HL-60 (cell line): ENCODE results near the gene EIF2AK3.

Source experiments
- CTCF ChIP-seq: IDR thresholded peaks from one replicate; pipeline ENCODE4 v1.5.1; 2011; ENCODE audit warnings: low read length, control low read depth, inconsistent platforms; ENCODE audit not compliant: insufficient read depth
- POLR2AphosphoS5 ChIP-seq: IDR thresholded peaks from 2 replicates; pipeline ENCODE4 v1.6.1; 2012; ENCODE audit warnings: low read depth

GRCh38 chr2:88543541-88544057, 83.7 kb downstream of the EIF2AK3 start:
- TF ChIP-seq CTCF (no peak), POLR2AphosphoS5 (no peak)
